K562 (cell line): ENCODE measurements around the gene RUVBL2. TPM values are rescaled to one million over a fixed set of nuclear protein-coding genes. Genes with fewer than 3 reads are reported as not detected.

Source experiments
- CBX8 ChIP-seq: fragments of 200-600 bp; sonication (generic); IDR thresholded peaks from 2 replicates; pipeline ENCODE4 v1.6.1; 2012; ENCODE audit warnings: borderline replicate concordance, mixed run types, low read depth, mild to moderate bottlenecking, moderate library complexity, mixed read lengths, low read length, control low read depth, inconsistent platforms; ENCODE audit not compliant: poor library complexity, severe bottlenecking; ENCODE audit errors: extremely low read depth
- E2F6 ChIP-seq, 2 experiments: IDR thresholded peaks; 2 replicates each; pipeline ENCODE4 v1.6.1; 2011; ENCODE audit warnings: borderline replicate concordance in 1 of 2, control low read depth in 1 of 2, low read depth in 1 of 2, low read length in 1 of 2, mild to moderate bottlenecking in 1 of 2, mixed read lengths in 1 of 2, moderate library complexity in 1 of 2; ENCODE audit not compliant: insufficient read depth in 1 of 2, insufficient read length in 1 of 2, poor library complexity in 1 of 2, severe bottlenecking in 1 of 2; ENCODE audit errors: extremely low read depth in 1 of 2
- EGR1 ChIP-seq: fragments of 450-650 bp; conservative IDR thresholded peaks from 2 replicates; pipeline ENCODE4 v1.6.1; 2017; ENCODE audit warnings: mild to moderate bottlenecking
- GABPA ChIP-seq: fragments of 200-800 bp; sonication (Bioruptor generic); conservative IDR thresholded peaks from 2 replicates; pipeline ENCODE4 v1.6.1; 2016; ENCODE audit warnings: low read depth, missing genetic modification characterization, missing compliant biosample characterization
- NUFIP1 ChIP-seq: fragments of 450-650 bp; IDR thresholded peaks from 2 replicates; pipeline ENCODE4 v1.6.1; 2018; ENCODE audit not compliant: partially characterized antibody
- REST ChIP-seq, 2 experiments: fragments of 450-650 bp; formaldehyde crosslinking in 1 of 2; IDR thresholded peaks; 2 replicates each; pipeline versions ENCODE4 v1.4.0 to v1.6.1; 2014 to 2020; ENCODE audit warnings: mild to moderate bottlenecking in 2 of 2, borderline replicate concordance in 1 of 2, low read depth in 1 of 2
- ZNF431 ChIP-seq: sonication (generic); formaldehyde crosslinking; IDR thresholded peaks from 2 replicates; pipeline ENCODE4 v1.8.0; 2022; ENCODE audit warnings: mild to moderate bottlenecking, missing genetic modification reagents
- polyA plus RNA-seq, 8 experiments: library from polyadenylated mRNA; depleted of rRNA in 4 of 8; stranded (reverse) in 5 of 8; unstranded in 3 of 8; fragments of >200 nt; fragmentation: Nextera tagmentation in 2 of 8; fragmentation: Illumina TruSeq in 1 of 8; extraction: Ambion mirVana in 2 of 8; extraction: Trizol in 1 of 8; gene quantifications; 2 replicates each; pipeline versions ENCODE4 v1.2.1 to v1.2.3, GENCODE V29; 2011 to 2014; ENCODE audit warnings: inconsistent platforms in 1 of 8, missing spikeins in 1 of 8
- total RNA-seq, 7 experiments: library from RNA; depleted of rRNA in 6 of 7; stranded (reverse); fragments of >200 nt in 6 of 7; fragmentation: Illumina TruSeq in 2 of 7; extraction: Trizol in 2 of 7; gene quantifications; 2 replicates each; pipeline versions ENCODE4 v1.2.1 to v1.2.3, GENCODE V29; 2011 to 2021; ENCODE audit warnings: low replicate concordance in 1 of 7

Gene RUVBL2
- total and polyA plus RNA-seq, 9 of the 15 experiments (the other 6 are each of a cell fraction or from before 2014, with no cell fraction given) = 71.4 to 453 (median 237) TPM

GRCh38 chr19:48997972-48998371, 4.3 kb downstream of the RUVBL2 start (continued):
- TF ChIP-seq REST (IDR thresholded peaks at IDR 0.05; ENCODE audit: borderline replicate concordance) (0 out of 2 replicates have a peak, but pooled peaks have one; percentile 11), REST (CRISPR knock-in tag; IDR thresholded peaks at IDR 0.05; ENCODE audit: low read depth) (no peak), GABPA (tag) (no peak), E2F6 (IDR thresholded peaks at IDR 0.05; ENCODE audit: borderline replicate concordance in 1 of 2, extremely low read depth in 1 of 2, insufficient read depth in 1 of 2, insufficient read length in 1 of 2, low read depth in 1 of 2, low read length in 1 of 2, poor library complexity in 1 of 2, severe bottlenecking in 1 of 2) (peak in 1 of 2 experiments; percentile 33), ZNF431 (no peak), CBX8 (no peak), EGR1 (no peak), NUFIP1 (no peak)
